TTC549 (cell line): Measurements from ENCODE around the gene GNAI1.
"Not testable (repeated sequence)": the region's sequence is repeated elsewhere in the genome, so short reads cannot be mapped to it uniquely, and the experiment has no call there.

ENCODE experiments used
- FAIRE-seq: peaks from 2 replicates; lab custom pipeline; 2012; peaks lifted over from hg19 to GRCh38; lab: Jason Lieb, UNC

Gene GNAI1

GRCh38 chr7:80133361-80134114, 1.1 kb upstream of the GNAI1 start:
- FAIRE-seq: no peak

- no peak for FAIRE-seq
These were observed 506 bp upstream of the GNAI1 start for GRCh38 chr7:80134115-80134535.

- FAIRE-seq: no peak
These were observed 876 bp downstream of the GNAI1 start for GRCh38 chr7:80135309-80136104.

GRCh38 chr7:80136261-80137055, 1.8 kb downstream of the GNAI1 start:
- FAIRE-seq: no peak

GRCh38 chr7:80137410-80137809, 2.8 kb downstream of the GNAI1 start:
- FAIRE-seq: no peak

- no peak for FAIRE-seq
These were observed 4.6 kb downstream of the GNAI1 start for GRCh38 chr7:80139236-80139635.

GRCh38 chr7:80140388-80140787, 5.8 kb downstream of the GNAI1 start:
- no peak for FAIRE-seq

- FAIRE-seq: no peak
These were observed 6.7 kb downstream of the GNAI1 start for GRCh38 chr7:80141376-80141775.

- no peak for FAIRE-seq
These were observed 8.4 kb downstream of the GNAI1 start for GRCh38 chr7:80142853-80143580.

GRCh38 chr7:80145780-80146422, 11.3 kb downstream of the GNAI1 start:
- FAIRE-seq: no peak

GRCh38 chr7:80146545-80147182, 12.0 kb downstream of the GNAI1 start:
- no peak for FAIRE-seq

GRCh38 chr7:80147543-80148391, 13.1 kb downstream of the GNAI1 start:
- no peak for FAIRE-seq

GRCh38 chr7:80150611-80151273, 16.1 kb downstream of the GNAI1 start:
- no peak for FAIRE-seq

- FAIRE-seq: no peak
These were observed 16.6 kb downstream of the GNAI1 start for GRCh38 chr7:80151274-80151665.

GRCh38 chr7:80153446-80153845, 18.8 kb downstream of the GNAI1 start:
- no peak for FAIRE-seq

GRCh38 chr7:80154656-80155333, 20.2 kb downstream of the GNAI1 start:
- FAIRE-seq: no peak

GRCh38 chr7:80155374-80155773, 20.7 kb downstream of the GNAI1 start:
- FAIRE-seq: no peak

- not testable (repeated sequence) for FAIRE-seq
These were observed 23.1 kb downstream of the GNAI1 start for GRCh38 chr7:80157770-80158169.

- FAIRE-seq: no peak
These were observed 25.2 kb downstream of the GNAI1 start for GRCh38 chr7:80159802-80160201.
